Activated gamma-delta T cell (primary cell): ENCODE data around the gene MARCKSL1.
"Not testable (repeated sequence)": the region's sequence is repeated elsewhere in the genome, so short reads cannot be mapped to it uniquely, and the experiment has no call there.

Experiments
- DNase-seq: peaks from one replicate; lab custom pipeline; 2025; lab: John Stamatoyannopoulos, UW

Gene MARCKSL1

DNA sequence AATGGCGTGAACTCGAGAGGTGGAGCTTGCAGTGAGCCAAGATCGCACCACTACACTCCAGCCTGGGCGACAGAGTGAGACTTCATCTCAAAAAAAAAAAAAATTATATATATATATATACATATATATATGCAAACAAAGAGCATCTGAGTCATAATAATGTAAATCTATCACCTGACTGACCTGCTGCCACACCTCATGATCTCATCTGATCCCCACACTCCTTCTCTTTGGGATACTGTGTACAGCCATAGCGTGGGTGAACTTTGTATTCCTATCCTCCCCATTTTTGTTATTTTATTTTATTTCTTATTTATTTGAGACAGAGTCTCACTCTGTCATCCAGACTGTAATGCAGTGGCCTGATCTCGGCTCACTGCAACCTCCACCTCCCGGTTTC is 46.8 kb downstream of the MARCKSL1 start:
- no peak for DNase-seq

DNA sequence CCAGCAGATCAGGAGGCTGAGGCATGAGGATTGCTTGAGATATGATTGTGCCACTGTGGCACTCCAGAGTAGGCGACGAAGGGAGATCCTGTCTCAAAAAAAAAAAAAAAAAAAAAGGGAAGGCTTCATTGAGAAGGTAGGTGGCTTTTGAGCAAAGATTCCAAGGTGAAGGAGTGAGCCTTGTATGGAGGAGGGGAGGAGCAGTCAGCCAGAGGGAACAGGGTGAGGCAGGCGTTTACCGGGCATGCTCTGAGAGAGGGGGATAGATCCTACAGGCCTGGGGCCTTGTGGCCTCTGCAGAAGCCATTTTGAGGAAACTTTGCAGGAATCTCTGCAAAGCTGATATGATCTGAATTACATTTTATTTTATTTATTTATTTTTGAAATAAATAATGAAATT is 49.3 kb downstream of the MARCKSL1 start:
- no peak for DNase-seq

DNA sequence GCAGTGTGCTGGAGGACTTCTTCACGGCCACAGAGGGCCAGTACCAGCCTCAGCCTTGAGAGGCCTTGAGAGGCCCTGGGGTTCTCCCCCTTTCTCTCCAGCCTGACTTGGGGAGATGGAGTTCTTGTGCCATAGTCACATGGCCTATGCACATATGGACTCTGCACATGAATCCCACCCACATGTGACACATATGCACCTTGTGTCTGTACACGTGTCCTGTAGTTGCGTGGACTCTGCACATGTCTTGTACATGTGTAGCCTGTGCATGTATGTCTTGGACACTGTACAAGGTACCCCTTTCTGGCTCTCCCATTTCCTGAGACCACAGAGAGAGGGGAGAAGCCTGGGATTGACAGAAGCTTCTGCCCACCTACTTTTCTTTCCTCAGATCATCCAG is 50.4 kb downstream of the MARCKSL1 start:
- DNase-seq, result no peak

DNA sequence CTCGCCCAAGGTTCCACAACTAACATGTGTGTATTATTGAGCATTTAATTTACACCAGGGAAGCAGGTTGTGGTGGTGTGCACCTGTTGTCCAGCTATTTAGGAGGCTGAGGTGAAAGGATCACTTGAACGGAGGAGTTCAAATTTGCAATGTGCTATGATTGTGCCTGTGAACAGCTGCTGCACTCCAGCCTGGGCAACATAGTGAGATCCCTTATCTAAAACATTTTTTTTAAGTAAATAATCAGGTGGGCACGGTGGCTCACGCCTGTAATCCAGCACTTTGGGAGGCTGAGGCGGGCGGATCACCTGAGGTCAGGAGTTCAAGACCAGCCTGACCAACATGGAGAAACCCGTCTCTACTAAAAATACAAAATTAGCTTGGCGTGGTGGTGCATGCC is 51.3 kb downstream of the MARCKSL1 start:
- DNase-seq, result not testable (repeated sequence)
